MM.1S (cell line): ENCODE measurements around the gene IL12RB1.

Experiments used
- DNase-seq: peaks from one replicate; pipeline ENCODE4 v3.0.0-alpha.2; 2015
- H2AFZ ChIP-seq: fragments of 300-600 bp; sonication (generic); 2 replicates; pipeline ENCODE4 v1.6.0; 2016; ENCODE audit warnings: antibody characterized with exemption, low read length
- H3F3A ChIP-seq: fragments of 300-600 bp; sonication (generic); 2 replicates; pipeline ENCODE4 v1.6.1; 2016; ENCODE audit warnings: mild to moderate bottlenecking, antibody characterized with exemption, low read length, moderate library complexity, mixed read lengths; ENCODE audit not compliant: insufficient read depth
- H3K27ac ChIP-seq: fragments of 300-600 bp; sonication (generic); 2 replicates; pipeline ENCODE4 v1.5.1; 2016; ENCODE audit warnings: mild to moderate bottlenecking, low read length
- H3K27me3 ChIP-seq: fragments of 300-600 bp; sonication (generic); replicated peaks from 2 replicates; pipeline ENCODE4 v1.6.0; 2016; ENCODE audit warnings: low read length; ENCODE audit not compliant: insufficient read depth
- H3K36me3 ChIP-seq: fragments of 300-600 bp; sonication (generic); replicated peaks from 2 replicates; pipeline ENCODE4 v1.6.1; 2016; ENCODE audit warnings: mild to moderate bottlenecking, low read length, mixed read lengths; ENCODE audit not compliant: insufficient read depth
- H3K4me1 ChIP-seq: fragments of 300-600 bp; sonication (generic); 2 replicates; pipeline ENCODE4 v1.6.1; 2016; ENCODE audit warnings: low read length, mixed read lengths
- H3K4me2 ChIP-seq: fragments of 300-600 bp; sonication (generic); 2 replicates; pipeline ENCODE4 v1.6.0; 2016; ENCODE audit warnings: low read depth, low read length
- H3K4me3 ChIP-seq: fragments of 300-600 bp; sonication (generic); 2 replicates; pipeline ENCODE4 v1.5.1; 2016; ENCODE audit warnings: low read length, mixed read lengths
- H3K79me2 ChIP-seq: fragments of 300-600 bp; sonication (generic); 2 replicates; pipeline ENCODE4 v1.6.1; 2016; ENCODE audit warnings: mixed run types, low read length, mixed read lengths
- H3K9ac ChIP-seq: fragments of 300-600 bp; sonication (generic); 2 replicates; pipeline ENCODE4 v1.6.1; 2016; ENCODE audit warnings: low read length, mixed read lengths
- H3K9me2 ChIP-seq: fragments of 300-600 bp; sonication (generic); replicated peaks from 2 replicates; pipeline ENCODE4 v1.6.1; 2016; ENCODE audit warnings: mild to moderate bottlenecking, low read length, mixed read lengths; ENCODE audit not compliant: insufficient read depth
- H3K9me3 ChIP-seq: fragments of 300-600 bp; sonication (generic); replicated peaks from 2 replicates; pipeline ENCODE4 v1.6.1; 2016; ENCODE audit warnings: mild to moderate bottlenecking, low read length, mixed read lengths; ENCODE audit not compliant: insufficient read depth
- H4K20me1 ChIP-seq: fragments of 300-600 bp; sonication (generic); 2 replicates; pipeline ENCODE4 v1.6.1; 2016; ENCODE audit warnings: mild to moderate bottlenecking, low read length, moderate library complexity, mixed read lengths; ENCODE audit not compliant: insufficient read depth
- CTCF ChIP-seq: fragments of 300-600 bp; sonication (generic); IDR thresholded peaks from 2 replicates; pipeline ENCODE4 v1.5.1; 2016; ENCODE audit warnings: antibody characterized with exemption, low read length, mixed read lengths
- EZH2 ChIP-seq: fragments of 300-600 bp; sonication (generic); optimal IDR thresholded peaks from 2 replicates; pipeline ENCODE3; 2017; ENCODE audit warnings: low read depth, mild to moderate bottlenecking, antibody characterized with exemption, low read length, mixed read lengths
- EZH2phosphoT487 ChIP-seq: fragments of 300-600 bp; sonication (generic); IDR thresholded peaks from 2 replicates; pipeline ENCODE4 v1.6.1; 2018; ENCODE audit warnings: antibody characterized with exemption, low read length

The IL12RB1 gene

GRCh38 chr19:18098891-18099622, 12.3 kb upstream of the IL12RB1 start:
- H3F3A ChIP-seq, result peaks cover 5% of the 10 kb centered on the region
- peak overlapping the region; percentile 72 for H2AFZ ChIP-seq
- H3K9ac ChIP-seq, result no peak overlapping the region
- H3K4me3 ChIP-seq, result peak overlapping the region; percentile 60
- H3K79me2 ChIP-seq, result no peaks in the 10 kb centered on the region
- peak overlapping the region; percentile 97 for H3K4me2 ChIP-seq
- H4K20me1 ChIP-seq, result no peaks in the 10 kb centered on the region
- DNase-seq, result no peak
- TF ChIP-seq EZH2, result no peak
- TF ChIP-seq CTCF, result no peak
- TF ChIP-seq EZH2phosphoT487, result no peak
- no peaks in the 10 kb centered on the region for H3K9me3 ChIP-seq
- H3K27ac ChIP-seq, result no peak overlapping the region
- H3K4me1 ChIP-seq, result peaks cover 13% of the 10 kb centered on the region
- H3K27me3 ChIP-seq, result peaks cover 20% of the 10 kb centered on the region
- no peaks in the 10 kb centered on the region for H3K36me3 ChIP-seq
- no peaks in the 10 kb centered on the region for H3K9me2 ChIP-seq

GRCh38 chr19:18097993-18098890, 11.5 kb upstream of the IL12RB1 start:
- no peak for TF ChIP-seq CTCF
- TF ChIP-seq EZH2, result peak; percentile 17
- H3K27ac ChIP-seq, result no peak overlapping the region
- peaks cover 20% of the 10 kb centered on the region for H3K27me3 ChIP-seq
- H3F3A ChIP-seq, result peaks cover 5% of the 10 kb centered on the region
- H3K4me3 ChIP-seq, result peak overlapping the region; percentile 60
- H3K4me2 ChIP-seq, result peak overlapping the region; percentile 97
- DNase-seq, result no peak
- no peaks in the 10 kb centered on the region for H3K36me3 ChIP-seq
- peaks cover 13% of the 10 kb centered on the region for H3K4me1 ChIP-seq
- peak overlapping the region; percentile 72 for H2AFZ ChIP-seq
- H3K79me2 ChIP-seq, result no peaks in the 10 kb centered on the region
- peak overlapping the region; percentile 36; the same call in 1 of the 2 replicates for H3K9ac ChIP-seq
- H3K9me2 ChIP-seq, result no peaks in the 10 kb centered on the region
- no peaks in the 10 kb centered on the region for H4K20me1 ChIP-seq
- H3K9me3 ChIP-seq, result no peaks in the 10 kb centered on the region

- no peaks in the 10 kb centered on the region for H3K36me3 ChIP-seq
- no peaks in the 10 kb centered on the region for H3K9me2 ChIP-seq
- H4K20me1 ChIP-seq, result no peaks in the 10 kb centered on the region
- peak within 1 kb of the TSS; percentile 97 for H3K4me2 ChIP-seq
- no peaks in the 10 kb centered on the region for H3K79me2 ChIP-seq
- peaks cover 20% of the 10 kb centered on the region for H3K27me3 ChIP-seq
- peak; percentile 93 for DNase-seq
- peak within 1 kb of the TSS; percentile 36; the same call in 1 of the 2 replicates for H3K9ac ChIP-seq
- peak within 1 kb of the TSS; percentile 72 for H2AFZ ChIP-seq
- peak within 1 kb of the TSS; percentile 60 for H3K4me3 ChIP-seq
- H3K9me3 ChIP-seq, result no peaks in the 10 kb centered on the region
- H3F3A ChIP-seq, result peaks cover 5% of the 10 kb centered on the region
- H3K27ac ChIP-seq, result no peak within 1 kb of the TSS
- H3K4me1 ChIP-seq, result peaks cover 13% of the 10 kb centered on the region
- TF ChIP-seq CTCF (no peak), EZH2phosphoT487 (no peak), EZH2 (no peak)
Observed at GRCh38 chr19:18097217-18097992, 10.7 kb upstream of the IL12RB1 start, which contains the start of gene MAST3. MAST3 (plus strand) TSS chr19:18097778; CDS start chr19:18097793, 15 bp downstream.
